Cardiac muscle cell (in vitro differentiated cells and primary cell): ENCODE data around the gene TTC34. TPM values are rescaled to one million over a fixed set of nuclear protein-coding genes. Genes with fewer than 3 reads are reported as not detected.
"Not testable (repeated sequence)": the region's sequence is repeated elsewhere in the genome, so short reads cannot be mapped to it uniquely, and the experiment has no call there.

Experiments
- DNase-seq, 2 donors: peaks; one replicate each; pipeline versions ENCODE4 v3.0.0 to v3.0.0-alpha.2; 2010 to 2017; ENCODE audit warnings: low read depth in 1 of 2, low spot score in 1 of 2
- H3K27ac ChIP-seq: fragments of 200-600 bp; sonication (generic); 2 replicates; pipeline ENCODE4 v1.5.1; 2016
- H3K27me3 ChIP-seq: fragments of 200-600 bp; sonication (generic); 2 replicates; pipeline ENCODE4 v1.6.0; 2016; ENCODE audit warnings: control low read depth
- H3K36me3 ChIP-seq: fragments of 200-600 bp; sonication (generic); 2 replicates; pipeline ENCODE4 v1.5.1; 2016; ENCODE audit warnings: control low read depth
- H3K4me1 ChIP-seq: fragments of 200-600 bp; sonication (generic); 2 replicates; pipeline ENCODE4 v1.8.1; 2017; ENCODE audit warnings: low read depth, mild to moderate bottlenecking, mixed run types
- H3K4me3 ChIP-seq: fragments of 200-600 bp; sonication (generic); 2 replicates; pipeline ENCODE4 v1.5.1; 2016; ENCODE audit warnings: mild to moderate bottlenecking
- H3K9me3 ChIP-seq: fragments of 200-600 bp; sonication (generic); 2 replicates; pipeline ENCODE4 v1.5.1; 2017; ENCODE audit warnings: low read depth, mild to moderate bottlenecking, control low read depth
- CTCF ChIP-seq: IDR thresholded peaks from 2 replicates; pipeline ENCODE4 v1.5.1; 2012; ENCODE audit warnings: low read depth, mild to moderate bottlenecking, low read length
- polyA plus RNA-seq: library from polyadenylated mRNA; unstranded; fragments of >200 nt; fragmentation: Nextera tagmentation; extraction: Ambion mirVana; gene quantifications from 2 replicates; pipeline ENCODE4 v1.2.1, GENCODE V29; 2016
- total RNA-seq: library from RNA; depleted of rRNA; stranded (reverse); fragments of >200 nt; gene quantifications from 2 replicates; pipeline ENCODE4 v1.2.3, GENCODE V29; 2016

Gene TTC34
- total and polyA plus RNA-seq, 2 experiments from 2014 or later, result not detected

GRCh38 chr1:2800664-2801045 is 838 bp downstream of the TTC34 start:
- H3K27ac ChIP-seq, result no peak overlapping the region
- no peak overlapping the region for H3K4me3 ChIP-seq
- H3K9me3 ChIP-seq, result no peaks in the 10 kb centered on the region
- H3K36me3 ChIP-seq, result no peaks in the 10 kb centered on the region
- DNase-seq, result no peak
- H3K4me1 ChIP-seq, result no peaks in the 10 kb centered on the region
- no peak for TF ChIP-seq CTCF
- no peaks in the 10 kb centered on the region for H3K27me3 ChIP-seq

- Histone ChIP-seq H3K27me3 (no peaks in the 10 kb centered on the region), H3K36me3 (no peaks in the 10 kb centered on the region), H3K27ac (no peak overlapping the region), H3K9me3 (no peaks in the 10 kb centered on the region), H3K4me3 (no peak overlapping the region), H3K4me1 (no peaks in the 10 kb centered on the region)
- no peak for TF ChIP-seq CTCF
- no peak for DNase-seq
These were observed 1.5 kb downstream of the TTC34 start for GRCh38 chr1:2799811-2800663.

- not testable (repeated sequence) for H3K4me3 ChIP-seq, H3K36me3 ChIP-seq, H3K9me3 ChIP-seq, DNase-seq, H3K4me1 ChIP-seq, H3K27ac ChIP-seq, H3K27me3 ChIP-seq
These were observed 2.5 kb downstream of the TTC34 start for GRCh38 chr1:2798958-2799357.

- Histone ChIP-seq H3K27me3 (no peaks in the 10 kb centered on the region), H3K27ac (no peak overlapping the region), H3K36me3 (no peaks in the 10 kb centered on the region), H3K4me1 (no peaks in the 10 kb centered on the region), H3K4me3 (no peak overlapping the region), H3K9me3 (no peaks in the 10 kb centered on the region)
- no peak for DNase-seq
- no peak for TF ChIP-seq CTCF
These were observed 3.8 kb downstream of the TTC34 start for GRCh38 chr1:2797741-2798016.

GRCh38 chr1:2796890-2797740 is 4.4 kb downstream of the TTC34 start:
- Histone ChIP-seq H3K4me1 (no peaks in the 10 kb centered on the region), H3K36me3 (no peaks in the 10 kb centered on the region), H3K27ac (no peak overlapping the region), H3K9me3 (no peaks in the 10 kb centered on the region), H3K4me3 (no peak overlapping the region), H3K27me3 (no peaks in the 10 kb centered on the region)
- no peak for TF ChIP-seq CTCF
- no peak for DNase-seq

GRCh38 chr1:2795926-2796325 is 5.6 kb downstream of the TTC34 start:
- no peak overlapping the region for H3K27ac ChIP-seq
- no peaks in the 10 kb centered on the region for H3K36me3 ChIP-seq
- no peak overlapping the region for H3K4me3 ChIP-seq
- no peak for TF ChIP-seq CTCF
- no peak for DNase-seq
- H3K27me3 ChIP-seq, result no peaks in the 10 kb centered on the region
- no peaks in the 10 kb centered on the region for H3K9me3 ChIP-seq
- H3K4me1 ChIP-seq, result no peaks in the 10 kb centered on the region
